B cell (primary cell): ENCODE results near the gene TVP23C.

Source experiments
- EZH2 ChIP-seq: IDR thresholded peaks from 2 replicates; pipeline ENCODE4 v1.6.1; 2012; ENCODE audit warnings: borderline replicate concordance, low read depth, mild to moderate bottlenecking, moderate library complexity, low read length; ENCODE audit not compliant: insufficient read depth, poor library complexity, severe bottlenecking
- TF ChIP-seq, protein P1 (sequence below): fragments of 200-600 bp; IDR thresholded peaks from one replicate; pipeline ENCODE4 v1.8.0; 2022; ENCODE audit warnings: antibody characterized with exemption, mild to moderate bottlenecking

DNA sequence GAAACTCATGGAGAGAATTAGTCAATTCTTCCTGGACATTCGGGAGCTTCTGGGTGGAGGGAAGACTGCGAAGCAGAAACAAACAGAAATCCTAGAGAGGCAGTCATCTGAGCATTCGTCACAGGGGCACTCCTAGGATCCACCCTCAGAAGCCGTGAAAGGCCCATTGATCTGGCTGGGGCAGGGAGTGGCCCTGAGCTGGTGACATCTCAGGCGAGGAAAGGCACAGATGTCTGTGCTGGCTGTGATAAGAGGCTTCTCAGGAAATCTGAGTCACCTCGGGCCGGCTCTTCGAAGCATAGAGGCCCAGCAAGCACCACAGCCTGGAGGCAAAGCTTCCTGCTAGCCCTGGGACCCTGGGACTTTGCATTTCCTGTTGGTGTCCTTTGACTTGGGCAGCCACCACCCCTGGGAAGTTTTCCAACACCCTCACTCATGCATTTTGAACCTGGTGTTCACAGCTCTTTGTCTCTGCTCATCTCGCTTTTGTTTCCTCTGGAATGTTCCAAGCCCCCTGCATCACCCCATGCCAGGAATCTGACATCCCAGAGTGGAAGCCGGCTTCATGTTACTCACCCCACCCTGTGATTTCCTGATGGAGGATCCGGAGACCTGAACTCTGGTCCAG is 72.5 kb downstream of the TVP23C start:
- TF ChIP-seq, protein P1, sequence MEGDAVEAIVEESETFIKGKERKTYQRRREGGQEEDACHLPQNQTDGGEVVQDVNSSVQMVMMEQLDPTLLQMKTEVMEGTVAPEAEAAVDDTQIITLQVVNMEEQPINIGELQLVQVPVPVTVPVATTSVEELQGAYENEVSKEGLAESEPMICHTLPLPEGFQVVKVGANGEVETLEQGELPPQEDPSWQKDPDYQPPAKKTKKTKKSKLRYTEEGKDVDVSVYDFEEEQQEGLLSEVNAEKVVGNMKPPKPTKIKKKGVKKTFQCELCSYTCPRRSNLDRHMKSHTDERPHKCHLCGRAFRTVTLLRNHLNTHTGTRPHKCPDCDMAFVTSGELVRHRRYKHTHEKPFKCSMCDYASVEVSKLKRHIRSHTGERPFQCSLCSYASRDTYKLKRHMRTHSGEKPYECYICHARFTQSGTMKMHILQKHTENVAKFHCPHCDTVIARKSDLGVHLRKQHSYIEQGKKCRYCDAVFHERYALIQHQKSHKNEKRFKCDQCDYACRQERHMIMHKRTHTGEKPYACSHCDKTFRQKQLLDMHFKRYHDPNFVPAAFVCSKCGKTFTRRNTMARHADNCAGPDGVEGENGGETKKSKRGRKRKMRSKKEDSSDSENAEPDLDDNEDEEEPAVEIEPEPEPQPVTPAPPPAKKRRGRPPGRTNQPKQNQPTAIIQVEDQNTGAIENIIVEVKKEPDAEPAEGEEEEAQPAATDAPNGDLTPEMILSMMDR: no peak
- no peak for TF ChIP-seq EZH2
